Activated T-cell treated with anti-CD3 and anti-CD28 coated beads, Interleukin-2, amount 50 U/mL, for 72 hours (primary cell): ENCODE results near the gene LRRC8C. TPM values are rescaled to one million over a fixed set of nuclear protein-coding genes. Genes with fewer than 3 reads are reported as not detected.
A peak's percentile ranks its signal among the peaks of the same experiment; 100 is the strongest.

Experiments used
- ATAC-seq, 2 donors: fragments of 150-1000 bp; cut with Tn5 transposase; replicated peaks in 1 of 2; 2 replicates each; pipeline ENCODE4 v1.10.0; 2021; ENCODE audit warnings: moderate library complexity in 2 of 2, mild to moderate bottlenecking in 1 of 2
- DNase-seq, 2 donors: peaks; one replicate each; pipeline ENCODE4 v3.0.0; 2021 to 2022; ENCODE audit warnings: mixed read lengths in 1 of 2
- H3K27ac Mint-ChIP-seq: one replicate; pipeline ENCODE4 v1.8.0; 2022; ENCODE audit warnings: mild to moderate bottlenecking, moderate library complexity, mixed read lengths
- H3K27me3 Mint-ChIP-seq: one replicate; pipeline ENCODE4 v1.8.0; 2022; ENCODE audit warnings: low read depth, mixed read lengths
- H3K36me3 Mint-ChIP-seq, 2 donors: one replicate each; pipeline ENCODE4 v1.8.0; 2022; ENCODE audit warnings: mixed read lengths in 2 of 2, mild to moderate bottlenecking in 1 of 2; ENCODE audit not compliant: insufficient read depth in 2 of 2
- H3K4me1 Mint-ChIP-seq: one replicate; pipeline ENCODE4 v1.8.0; 2022; ENCODE audit warnings: low read depth, mixed read lengths
- H3K4me3 Mint-ChIP-seq, 2 donors: one replicate each; pipeline ENCODE4 v1.8.0; 2022; ENCODE audit warnings: mild to moderate bottlenecking in 2 of 2, mixed read lengths in 2 of 2, moderate library complexity in 2 of 2
- H3K9me3 Mint-ChIP-seq, 2 donors: one replicate each; pipeline ENCODE4 v1.8.0; 2022; ENCODE audit warnings: mixed read lengths in 2 of 2
- total RNA-seq, 2 donors: library from RNA; stranded (reverse); gene quantifications; one replicate each; pipeline ENCODE4 v1.2.3, GENCODE V29; 2022

LRRC8C gene
- total RNA-seq, 2 donors from 2014 or later: 33.1 to 36.7 TPM

GRCh38 chr1:89725011-89725370, 92.1 kb downstream of the LRRC8C start:
- H3K36me3 Mint-ChIP-seq: peaks cover 7 to 19% of the 10 kb centered on the region in 2 donors
- peaks cover 93% of the 10 kb centered on the region for H3K4me1 Mint-ChIP-seq
- ATAC-seq: peak; percentile 41 to 56
- H3K27me3 Mint-ChIP-seq: no peaks in the 10 kb centered on the region
- H3K9me3 Mint-ChIP-seq: peaks cover 3 to 6% of the 10 kb centered on the region in 2 donors
- H3K27ac Mint-ChIP-seq: peak overlapping the region; percentile 89
- no peak for DNase-seq
- peak overlapping the region; percentile 40 to 79 for H3K4me3 Mint-ChIP-seq

GRCh38 chr1:89725631-89726030, 92.7 kb downstream of the LRRC8C start:
- Mint-ChIP-seq H3K36me3 (peaks cover 7 to 17% of the 10 kb centered on the region in 2 donors), H3K4me1 (peaks cover 89% of the 10 kb centered on the region), H3K27me3 (no peaks in the 10 kb centered on the region), H3K27ac (peak overlapping the region; percentile 89), H3K4me3 (peak overlapping the region; percentile 40 to 79), H3K9me3 (peaks cover 3 to 6% of the 10 kb centered on the region in 2 donors)
- no peak for DNase-seq
- ATAC-seq: no peak

- H3K9me3 Mint-ChIP-seq: peaks cover 3 to 6% of the 10 kb centered on the region in 2 donors
- H3K27ac Mint-ChIP-seq: no peak overlapping the region
Measured at GRCh38 chr1:89727517-89728312, 94.8 kb downstream of the LRRC8C start.

GRCh38 chr1:89728381-89728780, 95.5 kb downstream of the LRRC8C start:
- Mint-ChIP-seq H3K4me1 (peaks cover 90% of the 10 kb centered on the region), H3K36me3 (peaks cover 3 to 6% of the 10 kb centered on the region in 2 donors), H3K27me3 (no peaks in the 10 kb centered on the region), H3K27ac (no peak overlapping the region), H3K9me3 (peaks cover 0 to 4% of the 10 kb centered on the region in 2 donors), H3K4me3 (peak overlapping the region in 1 of 2 donors; percentile 19)
- ATAC-seq (no peak), DNase-seq (no peak)

More at GRCh38 chr1:89727517-89728312, 94.8 kb downstream of the LRRC8C start:
- H3K4me1 Mint-ChIP-seq: peaks cover 90% of the 10 kb centered on the region
- ATAC-seq: no peak
- no peaks in the 10 kb centered on the region for H3K27me3 Mint-ChIP-seq
- peak overlapping the region in 1 of 2 donors; percentile 19 for H3K4me3 Mint-ChIP-seq
- no peak for DNase-seq
- peaks cover 7 to 13% of the 10 kb centered on the region in 2 donors for H3K36me3 Mint-ChIP-seq

GRCh38 chr1:89732206-89732605, 99.3 kb downstream of the LRRC8C start:
- Mint-ChIP-seq H3K36me3 (peaks cover 0 to 2% of the 10 kb centered on the region in 2 donors), H3K9me3 (peaks cover 0 to 2% of the 10 kb centered on the region in 2 donors), H3K4me1 (peaks cover 78% of the 10 kb centered on the region), H3K4me3 (peak overlapping the region; percentile 44 to 73), H3K27me3 (no peaks in the 10 kb centered on the region), H3K27ac (no peak overlapping the region)
- no peak for ATAC-seq
- DNase-seq: no peak

GRCh38 chr1:89732643-89733222, 99.8 kb downstream of the LRRC8C start:
- no peaks in the 10 kb centered on the region for H3K27me3 Mint-ChIP-seq
- peaks cover 74% of the 10 kb centered on the region for H3K4me1 Mint-ChIP-seq
- no peak for DNase-seq
- no peaks in the 10 kb centered on the region for H3K9me3 Mint-ChIP-seq
- H3K27ac Mint-ChIP-seq: peak overlapping the region; percentile 34
- ATAC-seq: peak; percentile 39 to 44
- peak overlapping the region; percentile 44 to 73 for H3K4me3 Mint-ChIP-seq
- peaks cover 0 to 2% of the 10 kb centered on the region in 2 donors for H3K36me3 Mint-ChIP-seq

- DNase-seq: no peak
- Mint-ChIP-seq H3K27ac (no peak overlapping the region), H3K9me3 (no peaks in the 10 kb centered on the region), H3K4me3 (no peak overlapping the region), H3K27me3 (no peaks in the 10 kb centered on the region), H3K36me3 (peaks cover 0 to 2% of the 10 kb centered on the region in 2 donors), H3K4me1 (peaks cover 74% of the 10 kb centered on the region)
- no peak for ATAC-seq
Measured at GRCh38 chr1:89733748-89734147, 100.8 kb downstream of the LRRC8C start.

GRCh38 chr1:89734442-89734841, 101.5 kb downstream of the LRRC8C start:
- H3K27me3 Mint-ChIP-seq: no peaks in the 10 kb centered on the region
- DNase-seq (no peak), ATAC-seq (no peak)
- peaks cover 74% of the 10 kb centered on the region for H3K4me1 Mint-ChIP-seq
- H3K36me3 Mint-ChIP-seq: no peaks in the 10 kb centered on the region
- no peak overlapping the region for H3K4me3 Mint-ChIP-seq
- no peaks in the 10 kb centered on the region for H3K9me3 Mint-ChIP-seq
- H3K27ac Mint-ChIP-seq: no peak overlapping the region

- H3K9me3 Mint-ChIP-seq: no peaks in the 10 kb centered on the region
- H3K27me3 Mint-ChIP-seq: no peaks in the 10 kb centered on the region
- peaks cover 84% of the 10 kb centered on the region for H3K4me1 Mint-ChIP-seq
- peaks cover 0 to 2% of the 10 kb centered on the region in 2 donors for H3K36me3 Mint-ChIP-seq
- H3K27ac Mint-ChIP-seq: no peak overlapping the region
- ATAC-seq (no peak), DNase-seq (no peak)
- H3K4me3 Mint-ChIP-seq: no peak overlapping the region
Measured at GRCh38 chr1:89735479-89735878, 102.6 kb downstream of the LRRC8C start.

GRCh38 chr1:89736937-89737733, 104.2 kb downstream of the LRRC8C start:
- DNase-seq (no peak), ATAC-seq (no peak)
- Mint-ChIP-seq H3K4me1 (peaks cover 81% of the 10 kb centered on the region), H3K27me3 (no peaks in the 10 kb centered on the region), H3K4me3 (no peak overlapping the region), H3K9me3 (no peaks in the 10 kb centered on the region), H3K36me3 (peaks cover 0 to 2% of the 10 kb centered on the region in 2 donors), H3K27ac (no peak overlapping the region)

- H3K4me3 Mint-ChIP-seq: peak overlapping the region; percentile 19 to 52
Measured at GRCh38 chr1:89737985-89738510, 105.1 kb downstream of the LRRC8C start.

GRCh38 chr1:89739013-89739843, 106.3 kb downstream of the LRRC8C start:
- no peaks in the 10 kb centered on the region for H3K9me3 Mint-ChIP-seq
- peaks cover 62% of the 10 kb centered on the region for H3K4me1 Mint-ChIP-seq
- peaks cover 0 to 2% of the 10 kb centered on the region in 2 donors for H3K36me3 Mint-ChIP-seq
- no peaks in the 10 kb centered on the region for H3K27me3 Mint-ChIP-seq
- H3K27ac Mint-ChIP-seq: peak overlapping the region; percentile 81
- ATAC-seq (peak; percentile 90 to 94), DNase-seq (peak; percentile 62 to 65)
- peak overlapping the region; percentile 71 to 75 for H3K4me3 Mint-ChIP-seq

More at GRCh38 chr1:89737985-89738510, 105.1 kb downstream of the LRRC8C start:
- no peaks in the 10 kb centered on the region for H3K27me3 Mint-ChIP-seq
- ATAC-seq (no peak), DNase-seq (no peak)
- no peaks in the 10 kb centered on the region for H3K9me3 Mint-ChIP-seq
- H3K36me3 Mint-ChIP-seq: peaks cover 0 to 2% of the 10 kb centered on the region in 2 donors
- peak overlapping the region; percentile 3 for H3K27ac Mint-ChIP-seq
- peaks cover 72% of the 10 kb centered on the region for H3K4me1 Mint-ChIP-seq
